ENCODE measurements around the gene P2RX6.

DNA sequence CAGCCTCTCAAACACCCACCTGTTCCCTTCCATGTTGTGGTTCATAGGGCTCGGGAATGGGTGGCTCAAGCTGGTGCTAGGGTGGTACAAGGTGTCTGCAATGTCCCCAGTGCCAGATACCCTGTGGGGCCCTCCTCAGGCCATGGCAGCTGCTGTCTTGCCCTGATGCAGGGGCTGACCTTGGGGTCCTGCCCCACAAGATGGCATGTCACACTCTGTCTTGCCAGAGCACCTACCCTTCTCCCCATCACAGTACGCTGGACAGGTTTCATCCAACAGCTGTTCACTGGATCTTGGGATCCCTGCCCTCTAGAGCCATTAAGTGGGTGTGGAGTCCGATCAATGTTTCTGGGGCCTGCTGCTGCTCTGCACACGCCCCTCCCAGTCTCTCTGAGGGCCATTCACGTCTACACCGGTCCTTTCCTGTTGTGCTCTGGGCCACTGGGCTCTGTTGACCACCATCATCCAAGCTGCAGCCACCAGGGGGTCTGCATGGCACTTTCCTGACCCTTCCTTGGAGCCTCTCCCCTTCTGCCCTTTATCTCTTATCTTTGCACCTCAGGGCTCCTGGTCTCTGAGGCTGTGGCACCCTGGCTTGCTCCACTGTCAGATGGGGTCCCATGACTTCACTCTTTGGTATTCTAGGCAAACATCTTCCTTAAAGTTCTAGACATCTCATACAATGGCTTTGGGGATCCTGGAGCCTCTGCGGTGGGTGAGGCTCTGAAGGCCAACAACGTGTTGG, 37.9 kb downstream of the P2RX6 start:
- TF ChIP-seq KDM5B (IDR thresholded peaks at IDR 0.05; ENCODE audit: insufficient replicate concordance, low read depth, low read length) (no peak), SNRNP70 (optimal IDR thresholded peaks at IDR 0.05; ENCODE audit: low read depth, low read length) (no peak), DMBX1 (CRISPR knock-in tag; IDR thresholded peaks at IDR 0.05; ENCODE audit: borderline replicate concordance) (no peak), POLR2AphosphoS2 (IDR thresholded peaks at IDR 0.05; ENCODE audit: low read length) (no peak)

All from K562 (cell line).